H9 (cell line): ENCODE data around the gene NPNT. TPM values are rescaled to one million over a fixed set of nuclear protein-coding genes. Genes with fewer than 3 reads are reported as not detected.

Experiments
- DNase-seq: peaks from one replicate; pipeline ENCODE4 v3.0.0-alpha.2; 2017
- H2AFZ ChIP-seq: one replicate; pipeline ENCODE4 v1.6.1; 2013; ENCODE audit warnings: mild to moderate bottlenecking, low read length, control low read depth, moderate library complexity
- H2AK5ac ChIP-seq: 2 replicates; pipeline ENCODE4 v1.6.1; 2013; ENCODE audit warnings: low read length, control low read depth, mixed read lengths; ENCODE audit not compliant: insufficient read length
- H2BK120ac ChIP-seq: one replicate; pipeline ENCODE4 v1.6.1; 2013; ENCODE audit warnings: low read depth, mild to moderate bottlenecking, low read length, control low read depth, inconsistent platforms; ENCODE audit not compliant: poor library complexity, severe bottlenecking
- H2BK12ac ChIP-seq: 2 replicates; pipeline ENCODE4 v1.6.1; 2013; ENCODE audit warnings: low read length, control low read depth, mixed read lengths, low read depth; ENCODE audit not compliant: insufficient read length
- H2BK15ac ChIP-seq: 2 replicates; pipeline ENCODE4 v1.6.1; 2013; ENCODE audit warnings: low read depth, low read length, control low read depth
- H2BK20ac ChIP-seq: one replicate; pipeline ENCODE4 v1.6.1; 2013; ENCODE audit warnings: low read depth, mild to moderate bottlenecking, low read length, control low read depth, inconsistent platforms; ENCODE audit not compliant: poor library complexity, severe bottlenecking
- H2BK5ac ChIP-seq: 2 replicates; pipeline ENCODE4 v1.6.1; 2013; ENCODE audit warnings: low read length, control low read depth, mixed read lengths; ENCODE audit not compliant: insufficient read length
- H3K14ac ChIP-seq: 2 replicates; pipeline ENCODE4 v1.6.1; 2013; ENCODE audit warnings: low read length, control low read depth; ENCODE audit not compliant: insufficient read depth
- H3K18ac ChIP-seq: 2 replicates; pipeline ENCODE4 v1.6.1; 2013; ENCODE audit warnings: low read depth, mild to moderate bottlenecking, mixed read lengths, low read length, control low read depth; ENCODE audit not compliant: insufficient read length
- H3K23ac ChIP-seq: 2 replicates; pipeline ENCODE4 v1.6.1; 2013; ENCODE audit warnings: low read length, control low read depth, mixed read lengths, low read depth; ENCODE audit not compliant: insufficient read length
- H3K23me2 ChIP-seq: 2 replicates; pipeline ENCODE4 v1.6.1; 2013; ENCODE audit warnings: low read depth, mild to moderate bottlenecking, mixed read lengths, low read length, control low read depth; ENCODE audit not compliant: insufficient read length, poor library complexity, severe bottlenecking
- H3K27ac ChIP-seq: 2 replicates; pipeline ENCODE4 v1.5.1; 2013; ENCODE audit warnings: low read length, control low read depth, mixed read lengths, low read depth; ENCODE audit not compliant: insufficient read length
- H3K27me3 ChIP-seq: 2 replicates; pipeline ENCODE4 v1.6.1; 2013; ENCODE audit warnings: low read length, control low read depth, inconsistent platforms; ENCODE audit not compliant: insufficient read depth
- H3K4ac ChIP-seq: 2 replicates; pipeline ENCODE4 v1.6.1; 2013; ENCODE audit warnings: low read depth, mild to moderate bottlenecking, control low read depth, inconsistent platforms, low read length, moderate library complexity
- H3K4me1 ChIP-seq: 2 replicates; pipeline ENCODE4 v1.6.1; 2013; ENCODE audit warnings: low read length, control low read depth, inconsistent platforms; ENCODE audit not compliant: insufficient read depth
- H3K4me2 ChIP-seq: 2 replicates; pipeline ENCODE4 v1.6.1; 2013; ENCODE audit warnings: low read length, control low read depth, mixed read lengths; ENCODE audit not compliant: insufficient read length, insufficient read depth
- H3K56ac ChIP-seq: 2 replicates; pipeline ENCODE4 v1.6.1; 2013; ENCODE audit warnings: low read depth, mild to moderate bottlenecking, mixed read lengths, low read length, control low read depth; ENCODE audit not compliant: insufficient read length
- H3K79me1 ChIP-seq: 2 replicates; pipeline ENCODE4 v1.6.1; 2013; ENCODE audit warnings: low read depth, mild to moderate bottlenecking, moderate library complexity, low read length, control low read depth, inconsistent platforms; ENCODE audit not compliant: insufficient read depth, poor library complexity, severe bottlenecking
- H3K79me2 ChIP-seq: 2 replicates; pipeline ENCODE4 v1.6.1; 2013; ENCODE audit warnings: low read length, control low read depth, inconsistent platforms; ENCODE audit not compliant: insufficient read depth
- H3K9ac ChIP-seq: 2 replicates; pipeline ENCODE4 v1.6.1; 2013; ENCODE audit warnings: low read length, control low read depth, mixed read lengths; ENCODE audit not compliant: insufficient read length; ENCODE audit errors: extremely low read depth
- H3K9me3 ChIP-seq: one replicate; pipeline ENCODE4 v1.6.1; 2013; ENCODE audit warnings: low read depth, low read length, inconsistent platforms; ENCODE audit not compliant: control insufficient read depth
- H3T11ph ChIP-seq: one replicate; pipeline ENCODE4 v1.6.1; 2013; ENCODE audit warnings: mild to moderate bottlenecking, low read length, control low read depth, inconsistent platforms
- H4K20me1 ChIP-seq: one replicate; pipeline ENCODE4 v1.6.1; 2013; ENCODE audit not compliant: control insufficient read depth, insufficient read length, insufficient read depth
- H4K5ac ChIP-seq: 2 replicates; pipeline ENCODE4 v1.6.1; 2013; ENCODE audit warnings: low read depth, mild to moderate bottlenecking, mixed read lengths, low read length, control low read depth; ENCODE audit not compliant: insufficient read length
- H4K8ac ChIP-seq: replicated peaks from 2 replicates; pipeline ENCODE4 v1.6.1; 2013; ENCODE audit warnings: low read length, control low read depth, mixed read lengths, low read depth; ENCODE audit not compliant: insufficient read length
- H4K91ac ChIP-seq: 2 replicates; pipeline ENCODE4 v1.6.1; 2013; ENCODE audit warnings: low read depth, mild to moderate bottlenecking, moderate library complexity, mixed read lengths, low read length, control low read depth; ENCODE audit not compliant: insufficient read length
- H3K27ac Mint-ChIP-seq, 3 experiments: 2 replicates in 2 of 3; 3 replicates in 1 of 3; pipeline ENCODE4 v1.8.0; 2020 to 2021; ENCODE audit warnings: mixed read lengths in 3 of 3, mild to moderate bottlenecking in 1 of 3, moderate library complexity in 1 of 3
- H3K27me3 Mint-ChIP-seq: 2 replicates; pipeline ENCODE4 v1.8.0; 2021; ENCODE audit warnings: low read depth, mild to moderate bottlenecking, moderate library complexity, mixed read lengths
- H3K36me3 Mint-ChIP-seq, 3 experiments: 2 replicates in 2 of 3; 3 replicates in 1 of 3; pipeline ENCODE4 v1.8.0; 2020 to 2021; ENCODE audit warnings: low read depth in 3 of 3, mixed read lengths in 3 of 3; ENCODE audit not compliant: insufficient read depth in 1 of 3
- H3K4me1 Mint-ChIP-seq, 2 experiments: 2 replicates each; pipeline ENCODE4 v1.8.0; 2020; ENCODE audit warnings: mixed read lengths in 2 of 2
- H3K4me3 Mint-ChIP-seq, 2 experiments: 2 replicates in 1 of 2; 3 replicates in 1 of 2; pipeline ENCODE4 v1.8.0; 2020 to 2021; ENCODE audit warnings: mild to moderate bottlenecking in 2 of 2, mixed read lengths in 2 of 2, moderate library complexity in 1 of 2
- H3K9me3 Mint-ChIP-seq, 2 experiments: 2 replicates in 1 of 2; 3 replicates in 1 of 2; pipeline ENCODE4 v1.8.0; 2020; ENCODE audit warnings: mild to moderate bottlenecking in 2 of 2, mixed read lengths in 2 of 2, moderate library complexity in 1 of 2
- WGBS: extraction: QIAGEN DNeasy Blood & Tissue Kit; methylation state at CpG from one replicate; pipeline ENCODE4 v1.1.7; 2013; ENCODE audit warnings: missing lambda C conversion rate, low lambda C conversion rate, mixed read lengths; ENCODE audit not compliant: insufficient read length; ENCODE audit errors: extremely low coverage; 5-methylcytosine and 5-hydroxymethylcytosine counted together
- total RNA-seq: library from RNA; stranded (reverse); gene quantifications from 2 replicates; pipeline ENCODE4 v1.2.1, GENCODE V29; 2021
- TF ChIP-seq, protein P1 (sequence below): fragments of 200-600 bp; sonication (generic); conservative IDR thresholded peaks from 3 replicates; pipeline ENCODE4 v1.8.0; 2021; ENCODE audit warnings: antibody characterized with exemption, mild to moderate bottlenecking

The NPNT gene
- total RNA-seq, 1 experiment from 2014 or later: 0.37 TPM

DNA sequence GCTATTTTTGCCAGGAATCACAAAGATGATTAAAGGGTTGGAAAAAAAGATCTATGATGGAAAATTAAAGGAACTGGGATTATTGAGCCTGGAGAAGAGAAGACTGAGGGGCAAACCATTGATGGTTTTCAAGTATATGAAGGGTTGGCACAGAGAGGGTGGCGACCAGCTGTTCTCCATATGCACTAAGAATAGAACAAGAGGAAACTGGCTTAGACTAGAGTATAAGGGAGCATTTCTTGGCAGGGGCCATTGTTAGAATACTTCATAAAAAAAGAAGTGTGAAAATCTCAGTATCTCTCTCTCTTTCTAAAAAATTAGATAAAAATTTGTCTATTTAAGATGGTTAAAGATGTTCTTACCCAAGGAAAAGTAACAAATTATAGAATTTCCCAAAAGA lies 75.1 kb downstream of the NPNT start:
- no peak overlapping the region for H3K18ac ChIP-seq
- no peak overlapping the region for H4K5ac ChIP-seq
- H3K79me2 ChIP-seq: no peaks in the 10 kb centered on the region
- Mint-ChIP-seq H3K27me3 (no peaks in the 10 kb centered on the region), H3K4me1 (peaks cover 41 to 48% of the 10 kb centered on the region in 2 experiments), H3K27ac (no peak overlapping the region), H3K9me3 (no peaks in the 10 kb centered on the region), H3K36me3 (no peaks in the 10 kb centered on the region), H3K4me3 (no peak overlapping the region)
- H2BK20ac ChIP-seq: no peak overlapping the region
- no peak overlapping the region for H2BK15ac ChIP-seq
- DNase-seq: no peak
- H3K14ac ChIP-seq: no peak overlapping the region
- H2BK5ac ChIP-seq: no peak overlapping the region
- H2BK120ac ChIP-seq: no peak overlapping the region
- H3K9me3 ChIP-seq: no peaks in the 10 kb centered on the region
- H4K20me1 ChIP-seq: no peaks in the 10 kb centered on the region
- no peaks in the 10 kb centered on the region for H3K23me2 ChIP-seq
- H3K27me3 ChIP-seq: no peaks in the 10 kb centered on the region
- H2AK5ac ChIP-seq: no peak overlapping the region
- no peak overlapping the region for H3K4me2 ChIP-seq
- H3K79me1 ChIP-seq: no peaks in the 10 kb centered on the region
- H3T11ph ChIP-seq: no peak overlapping the region
- H3K23ac ChIP-seq: no peak overlapping the region
- TF ChIP-seq, protein P1, sequence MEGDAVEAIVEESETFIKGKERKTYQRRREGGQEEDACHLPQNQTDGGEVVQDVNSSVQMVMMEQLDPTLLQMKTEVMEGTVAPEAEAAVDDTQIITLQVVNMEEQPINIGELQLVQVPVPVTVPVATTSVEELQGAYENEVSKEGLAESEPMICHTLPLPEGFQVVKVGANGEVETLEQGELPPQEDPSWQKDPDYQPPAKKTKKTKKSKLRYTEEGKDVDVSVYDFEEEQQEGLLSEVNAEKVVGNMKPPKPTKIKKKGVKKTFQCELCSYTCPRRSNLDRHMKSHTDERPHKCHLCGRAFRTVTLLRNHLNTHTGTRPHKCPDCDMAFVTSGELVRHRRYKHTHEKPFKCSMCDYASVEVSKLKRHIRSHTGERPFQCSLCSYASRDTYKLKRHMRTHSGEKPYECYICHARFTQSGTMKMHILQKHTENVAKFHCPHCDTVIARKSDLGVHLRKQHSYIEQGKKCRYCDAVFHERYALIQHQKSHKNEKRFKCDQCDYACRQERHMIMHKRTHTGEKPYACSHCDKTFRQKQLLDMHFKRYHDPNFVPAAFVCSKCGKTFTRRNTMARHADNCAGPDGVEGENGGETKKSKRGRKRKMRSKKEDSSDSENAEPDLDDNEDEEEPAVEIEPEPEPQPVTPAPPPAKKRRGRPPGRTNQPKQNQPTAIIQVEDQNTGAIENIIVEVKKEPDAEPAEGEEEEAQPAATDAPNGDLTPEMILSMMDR: no peak
- no peak overlapping the region for H2AFZ ChIP-seq
- H4K91ac ChIP-seq: no peak overlapping the region
- H4K8ac ChIP-seq: no peak overlapping the region
- H3K9ac ChIP-seq: no peak overlapping the region
- no peak overlapping the region for H3K56ac ChIP-seq
- H3K4me1 ChIP-seq: peaks cover 11% of the 10 kb centered on the region; the same call in 1 of the 2 replicates
- WGBS: no CpG with 5 or more reads among the region's 1 CpG
- no peak overlapping the region for H3K27ac ChIP-seq
- no peak overlapping the region for H2BK12ac ChIP-seq
- H3K4ac ChIP-seq: no peak overlapping the region
